T-cell (primary cell): ENCODE data around the gene SLC16A8. TPM values are rescaled to one million over a fixed set of nuclear protein-coding genes. Genes with fewer than 3 reads are reported as not detected.

Experiments used
- ATAC-seq, 4 experiments: fragments of 200-7000 bp in 3 of 4; fragments of 150-1000 bp in 1 of 4; cut with Tn5 transposase; replicated peaks in 1 of 4; 1 replicate in 3 of 4; 2 replicates in 1 of 4; pipeline ENCODE4 v1.10.0; 2021; ENCODE audit warnings: moderate library complexity in 3 of 4, mild to moderate bottlenecking in 2 of 4, moderate number of reproducible peaks in 1 of 4
- CTCF ChIA-PET, 2 donors: fragments of 300-600 bp; sonication (Branson Sonifier 250); formaldehyde crosslinking; loops; one replicate each; lab custom pipeline; 2022; ENCODE audit warnings: antibody characterized with exemption in 2 of 2; lab: Charles Lee
- POLR2A ChIA-PET, 2 donors: fragments of 300-600 bp; sonication (Branson Sonifier 250); formaldehyde crosslinking; loops; one replicate each; lab custom pipeline; 2022; ENCODE audit warnings: antibody characterized with exemption in 2 of 2; lab: Charles Lee
- DNase-seq, 35 experiments: peaks; one replicate each; pipeline versions ENCODE4 v3.0.0 to v3.0.0-alpha.2; 2013 to 2023
- H3K27ac ChIP-seq: one replicate; pipeline ENCODE4 v1.5.1; 2013; ENCODE audit warnings: low read length
- H3K27me3 ChIP-seq, 2 experiments: replicated peaks in 1 of 2; 1 replicate in 1 of 2; 2 replicates in 1 of 2; pipeline versions ENCODE4 v1.6.1 to v1.7.0; 2013; ENCODE audit warnings: low read length in 1 of 2, mixed read lengths in 1 of 2; ENCODE audit not compliant: control insufficient read depth in 2 of 2, insufficient read depth in 2 of 2; ENCODE audit errors: extremely low read depth in 1 of 2
- H3K36me3 ChIP-seq, 2 donors: 1 replicate in 1 of 2; 2 replicates in 1 of 2; pipeline versions ENCODE4 v1.6.1 to v1.7.0; 2013; ENCODE audit warnings: low read length in 1 of 2; ENCODE audit not compliant: control insufficient read depth in 2 of 2, insufficient read depth in 1 of 2; ENCODE audit errors: extremely low read depth in 1 of 2
- H3K4me1 ChIP-seq, 2 experiments: 1 replicate in 1 of 2; 2 replicates in 1 of 2; pipeline versions ENCODE4 v1.6.1 to v1.7.0; 2013; ENCODE audit warnings: low read length in 2 of 2, mixed read lengths in 1 of 2; ENCODE audit not compliant: insufficient read depth in 2 of 2, control insufficient read depth in 1 of 2; ENCODE audit errors: extremely low read depth in 1 of 2
- H3K4me3 ChIP-seq, 2 donors: 1 replicate in 1 of 2; 2 replicates in 1 of 2; pipeline versions ENCODE4 v1.5.1 to v1.7.0; 2013; ENCODE audit warnings: mild to moderate bottlenecking in 2 of 2, low read length in 1 of 2, moderate library complexity in 1 of 2; ENCODE audit not compliant: control insufficient read depth in 1 of 2; ENCODE audit errors: extremely low read depth in 1 of 2
- H3K9me3 ChIP-seq: 2 replicates; pipeline ENCODE4 v1.7.0; 2013
- H3K27ac Mint-ChIP-seq, 2 donors: one replicate each; pipeline ENCODE4 v1.8.0; 2020 to 2021; ENCODE audit warnings: mild to moderate bottlenecking in 2 of 2, mixed read lengths in 2 of 2
- H3K27me3 Mint-ChIP-seq, 2 donors: one replicate each; pipeline ENCODE4 v1.8.0; 2021 to 2022; ENCODE audit warnings: mixed read lengths in 2 of 2
- H3K36me3 Mint-ChIP-seq: one replicate; pipeline ENCODE4 v1.8.0; 2021; ENCODE audit warnings: mixed read lengths
- H3K4me1 Mint-ChIP-seq, 3 donors: one replicate each; pipeline ENCODE4 v1.8.0; 2020 to 2022; ENCODE audit warnings: mixed read lengths in 3 of 3, mild to moderate bottlenecking in 1 of 3
- H3K4me3 Mint-ChIP-seq, 3 donors: one replicate each; pipeline ENCODE4 v1.8.0; 2020 to 2022; ENCODE audit warnings: mild to moderate bottlenecking in 3 of 3, mixed read lengths in 3 of 3, moderate library complexity in 3 of 3
- H3K9me3 Mint-ChIP-seq, 3 donors: one replicate each; pipeline ENCODE4 v1.8.0; 2020 to 2022; ENCODE audit warnings: mixed read lengths in 3 of 3
- WGBS: methylation state at CpG from one replicate; pipeline ENCODE4 v1.1.5; 2013; ENCODE audit warnings: missing lambda C conversion rate; ENCODE audit not compliant: insufficient coverage; 5-methylcytosine and 5-hydroxymethylcytosine counted together
- total RNA-seq, 35 experiments: library from RNA in 6 of 35; stranded (reverse) in 6 of 35; fragments of 120-200 nt in 1 of 35; gene quantifications; one replicate each; pipeline versions ENCODE4 v1.2.1 to v1.2.4 and lab custom pipeline; 2013 to 2026

SLC16A8 gene
- total RNA-seq, 5 donors from 2014 or later (not counting 1 experiment from before 2014, with no cell fraction given) = 0.19 TPM; not detected in 4

- Mint-ChIP-seq H3K36me3 (no peaks in the 10 kb centered on the region), H3K4me3 (no peak overlapping the region), H3K9me3 (no peaks in the 10 kb centered on the region), H3K27me3 (peaks cover 0 to 7% of the 10 kb centered on the region in 2 donors), H3K27ac (no peak overlapping the region), H3K4me1 (peaks cover 0 to 4% (median 0%) of the 10 kb centered on the region in 3 donors)
- no peak overlapping the region for H3K4me3 ChIP-seq
- no peak overlapping the region for H3K27ac ChIP-seq
- peaks cover 0 to 30% of the 10 kb centered on the region in 2 experiments for H3K27me3 ChIP-seq
- ChIA-PET POLR2A (no interaction called here), CTCF (no interaction called here)
- DNase-seq = no peak
- ATAC-seq = no peak
- no peaks in the 10 kb centered on the region for H3K36me3 ChIP-seq
- H3K9me3 ChIP-seq = no peaks in the 10 kb centered on the region
- 89% methylated on average over 7 of the region's 7 CpGs for WGBS
- peaks cover 0 to 10% of the 10 kb centered on the region in 2 experiments for H3K4me1 ChIP-seq
These were observed 33.3 kb downstream of the SLC16A8 start for GRCh38 chr22:38050720-38051119.

GRCh38 chr22:38049812-38050619 lies 34.0 kb downstream of the SLC16A8 start:
- no peaks in the 10 kb centered on the region for H3K9me3 ChIP-seq
- ChIA-PET CTCF (interaction anchor here in 1 of 2 donors (0.6 kb wide), 1 partner anchor 300 kb away, joined by 3 read pairs; no protein-coding TSS in a partner anchor), POLR2A (no interaction called here)
- Mint-ChIP-seq H3K4me1 (peaks cover 0 to 4% (median 0%) of the 10 kb centered on the region in 3 donors), H3K36me3 (no peaks in the 10 kb centered on the region), H3K4me3 (no peak overlapping the region), H3K27ac (no peak overlapping the region), H3K27me3 (peaks cover 0 to 7% of the 10 kb centered on the region in 2 donors), H3K9me3 (no peaks in the 10 kb centered on the region)
- no peaks in the 10 kb centered on the region for H3K36me3 ChIP-seq
- DNase-seq (no peak), ATAC-seq (no peak)
- H3K27me3 ChIP-seq = peaks cover 0 to 31% of the 10 kb centered on the region in 2 experiments
- WGBS = 87% methylated on average over 13 of the region's 20 CpGs
- H3K4me1 ChIP-seq = peaks cover 0 to 10% of the 10 kb centered on the region in 2 experiments
- no peak overlapping the region for H3K27ac ChIP-seq
- no peak overlapping the region for H3K4me3 ChIP-seq

- H3K9me3 Mint-ChIP-seq = no peaks in the 10 kb centered on the region
- no peaks in the 10 kb centered on the region for H3K4me1 Mint-ChIP-seq
- H3K36me3 Mint-ChIP-seq = no peaks in the 10 kb centered on the region
- Histone ChIP-seq H3K27me3 (peaks cover 0 to 16% of the 10 kb centered on the region in 2 experiments), H3K4me3 (no peak overlapping the region), H3K9me3 (no peaks in the 10 kb centered on the region), H3K4me1 (no peaks in the 10 kb centered on the region), H3K36me3 (no peaks in the 10 kb centered on the region), H3K27ac (no peak overlapping the region)
- DNase-seq (no peak), ATAC-seq (no peak)
- H3K4me3 Mint-ChIP-seq = no peak overlapping the region
- ChIA-PET CTCF (no interaction called here), POLR2A (interaction anchor here in 1 of 2 donors (0.8 kb wide), 1 partner anchor 473 kb away, joined by 3 read pairs; no protein-coding TSS in a partner anchor)
- H3K27ac Mint-ChIP-seq = no peak overlapping the region
- WGBS = 72% methylated on average over 6 of the region's 14 CpGs
- peaks cover 4 to 7% of the 10 kb centered on the region in 2 donors for H3K27me3 Mint-ChIP-seq
These were observed 37.8 kb downstream of the SLC16A8 start for GRCh38 chr22:38046070-38046748.

GRCh38 chr22:38043151-38044039 lies 40.6 kb downstream of the SLC16A8 start:
- H3K9me3 Mint-ChIP-seq = no peaks in the 10 kb centered on the region
- CTCF ChIA-PET = interaction anchor here in 1 of 2 donors (0.5 kb wide), 1 partner anchor 224 kb away, joined by 3 read pairs; no protein-coding TSS in a partner anchor
- Histone ChIP-seq H3K4me1 (no peaks in the 10 kb centered on the region), H3K4me3 (no peak overlapping the region), H3K9me3 (no peaks in the 10 kb centered on the region), H3K36me3 (no peaks in the 10 kb centered on the region), H3K27ac (no peak overlapping the region), H3K27me3 (peaks cover 0 to 11% of the 10 kb centered on the region in 2 experiments)
- DNase-seq = no peak
- peaks cover 4 to 7% of the 10 kb centered on the region in 2 donors for H3K27me3 Mint-ChIP-seq
- no peaks in the 10 kb centered on the region for H3K36me3 Mint-ChIP-seq
- H3K4me3 Mint-ChIP-seq = no peak overlapping the region
- ATAC-seq = no peak
- no peaks in the 10 kb centered on the region for H3K4me1 Mint-ChIP-seq
- 91% methylated on average over 11 of the region's 16 CpGs for WGBS
- no peak overlapping the region for H3K27ac Mint-ChIP-seq
- POLR2A ChIA-PET = no interaction called here

GRCh38 chr22:38042488-38042790 lies 41.5 kb downstream of the SLC16A8 start:
- no peaks in the 10 kb centered on the region for H3K9me3 ChIP-seq
- no peaks in the 10 kb centered on the region for H3K9me3 Mint-ChIP-seq
- H3K27ac ChIP-seq = no peak overlapping the region
- DNase-seq (no peak), ATAC-seq (no peak)
- no peak overlapping the region for H3K4me3 ChIP-seq
- H3K27me3 ChIP-seq = peaks cover 0 to 11% of the 10 kb centered on the region in 2 experiments
- H3K4me3 Mint-ChIP-seq = no peak overlapping the region
- ChIA-PET POLR2A (no interaction called here), CTCF (interaction anchor here in 1 of 2 donors (0.5 kb wide), 1 partner anchor 225 kb away, joined by 3 read pairs; no protein-coding TSS in a partner anchor)
- peaks cover 4 to 6% of the 10 kb centered on the region in 2 donors for H3K27me3 Mint-ChIP-seq
- no peak overlapping the region for H3K27ac Mint-ChIP-seq
- WGBS = 60% methylated on average over 1 of the region's 1 CpG
- H3K4me1 ChIP-seq = no peaks in the 10 kb centered on the region
- no peaks in the 10 kb centered on the region for H3K4me1 Mint-ChIP-seq
- H3K36me3 Mint-ChIP-seq = no peaks in the 10 kb centered on the region
- H3K36me3 ChIP-seq = no peaks in the 10 kb centered on the region
